ENCODE results near the gene KRT36. TPM values are rescaled to one million over a fixed set of nuclear protein-coding genes. Genes with fewer than 3 reads are reported as not detected.
A peak's percentile ranks its signal among the peaks of the same experiment; 100 is the strongest.

The KRT36 gene
- not detected in 3 replicates for total RNA-seq
- long read RNA-seq = 0 reads

- no peak within 1 kb of the TSS for H3K27ac Mint-ChIP-seq (ENCODE audit: unreplicated experiment)
- no peaks in the 10 kb centered on the region for H3K9me3 Mint-ChIP-seq (ENCODE audit: low read depth)
- H3K4me3 Mint-ChIP-seq (ENCODE audit: unreplicated experiment) = no peak within 1 kb of the TSS
- H3K36me3 Mint-ChIP-seq (ENCODE audit: low read depth) = no peaks in the 10 kb centered on the region
- TF ChIP-seq CTCF (IDR thresholded peaks at IDR 0.05) = no peak
- DNase-seq (ENCODE audit: low spot score) = peak; percentile 77
- H3K27me3 Mint-ChIP-seq (ENCODE audit: low read depth) = peaks cover 3% of the 10 kb centered on the region
- peaks cover 16% of the 10 kb centered on the region for H3K4me1 Mint-ChIP-seq (ENCODE audit: low read depth)
These were observed at the start of gene KRT36 for GRCh38 chr17:41489531-41489930. TSS of gene KRT36 (minus strand) at chr17:41489910. CDS start at chr17:41489864, 46 bp downstream.

GRCh38 chr17:41539071-41539492 is 49.4 kb upstream of the KRT36 start:
- peak; percentile 51 for DNase-seq (ENCODE audit: low spot score)
- Mint-ChIP-seq H3K27me3 (ENCODE audit: low read depth) (peaks cover 3% of the 10 kb centered on the region), H3K36me3 (ENCODE audit: low read depth) (no peaks in the 10 kb centered on the region), H3K9me3 (ENCODE audit: low read depth) (no peaks in the 10 kb centered on the region), H3K27ac (ENCODE audit: unreplicated experiment) (peak overlapping the region; percentile 77), H3K4me3 (ENCODE audit: unreplicated experiment) (no peak overlapping the region), H3K4me1 (ENCODE audit: low read depth) (peaks cover 12% of the 10 kb centered on the region)
- no peak for TF ChIP-seq CTCF (IDR thresholded peaks at IDR 0.05)

- no peaks in the 10 kb centered on the region for H3K9me3 Mint-ChIP-seq (ENCODE audit: low read depth)
- H3K27ac Mint-ChIP-seq (ENCODE audit: unreplicated experiment) = peak overlapping the region; percentile 77
- H3K27me3 Mint-ChIP-seq (ENCODE audit: low read depth) = peaks cover 3% of the 10 kb centered on the region
- peaks cover 12% of the 10 kb centered on the region for H3K4me1 Mint-ChIP-seq (ENCODE audit: low read depth)
- no peak for TF ChIP-seq CTCF (IDR thresholded peaks at IDR 0.05)
- H3K36me3 Mint-ChIP-seq (ENCODE audit: low read depth) = no peaks in the 10 kb centered on the region
- no peak overlapping the region for H3K4me3 Mint-ChIP-seq (ENCODE audit: unreplicated experiment)
- DNase-seq (ENCODE audit: low spot score) = peak; percentile 37
These were observed 48.9 kb upstream of the KRT36 start for GRCh38 chr17:41538565-41538991.

- DNase-seq (ENCODE audit: low spot score) = peak; percentile 58
- peaks cover 3% of the 10 kb centered on the region for H3K27me3 Mint-ChIP-seq (ENCODE audit: low read depth)
- no peaks in the 10 kb centered on the region for H3K9me3 Mint-ChIP-seq (ENCODE audit: low read depth)
- no peak overlapping the region for H3K4me3 Mint-ChIP-seq (ENCODE audit: unreplicated experiment)
- TF ChIP-seq CTCF (IDR thresholded peaks at IDR 0.05) = no peak
- H3K27ac Mint-ChIP-seq (ENCODE audit: unreplicated experiment) = peak overlapping the region; percentile 77
- H3K4me1 Mint-ChIP-seq (ENCODE audit: low read depth) = peaks cover 12% of the 10 kb centered on the region
- no peaks in the 10 kb centered on the region for H3K36me3 Mint-ChIP-seq (ENCODE audit: low read depth)
These were observed 48.3 kb upstream of the KRT36 start for GRCh38 chr17:41537990-41538389.

GRCh38 chr17:41537614-41537954 is 47.9 kb upstream of the KRT36 start:
- Mint-ChIP-seq H3K27me3 (ENCODE audit: low read depth) (peaks cover 3% of the 10 kb centered on the region), H3K4me3 (ENCODE audit: unreplicated experiment) (no peak overlapping the region), H3K9me3 (ENCODE audit: low read depth) (no peaks in the 10 kb centered on the region), H3K36me3 (ENCODE audit: low read depth) (no peaks in the 10 kb centered on the region), H3K4me1 (ENCODE audit: low read depth) (peaks cover 12% of the 10 kb centered on the region), H3K27ac (ENCODE audit: unreplicated experiment) (no peak overlapping the region)
- DNase-seq (ENCODE audit: low spot score) = peak; percentile 36
- no peak for TF ChIP-seq CTCF (IDR thresholded peaks at IDR 0.05)

Measured in chondrocyte (in vitro differentiated cells).